WI38 (cell line): ENCODE measurements around the gene TLCD3A.

Experiments
- H3K4me3 ChIP-seq: 2 replicates; pipeline ENCODE4 v1.5.1; 2011; ENCODE audit warnings: low read depth, mild to moderate bottlenecking, control low read depth, low read length
- CTCF ChIP-seq: IDR thresholded peaks from 2 replicates; pipeline ENCODE4 v1.5.1; 2012; ENCODE audit warnings: low read depth, mild to moderate bottlenecking, control low read depth, low read length

TLCD3A gene

GRCh38 chr17:732067-732901 is at the start of gene TLCD3A:
TSS of gene TLCD3A (plus strand) at chr17:732596. CDS start at chr17:732648, 52 bp downstream.
- peak within 1 kb of the TSS; percentile 71 for H3K4me3 ChIP-seq
- no peak for TF ChIP-seq CTCF

- no peak for TF ChIP-seq CTCF
- no peak overlapping the region for H3K4me3 ChIP-seq
Observed at GRCh38 chr17:683040-683439, 49.4 kb upstream of the TLCD3A start.

GRCh38 chr17:683499-684254 is 48.7 kb upstream of the TLCD3A start:
- H3K4me3 ChIP-seq = no peak overlapping the region
- TF ChIP-seq CTCF = no peak

GRCh38 chr17:685006-685405 is 47.4 kb upstream of the TLCD3A start:
- no peak for TF ChIP-seq CTCF
- H3K4me3 ChIP-seq = no peak overlapping the region

- H3K4me3 ChIP-seq = no peak overlapping the region
- TF ChIP-seq CTCF = 0 out of 2 replicates have a peak, but pooled peaks have one; percentile 7
Observed at GRCh38 chr17:688100-688989, 44.1 kb upstream of the TLCD3A start.

GRCh38 chr17:689556-690275 is 42.7 kb upstream of the TLCD3A start:
- no peak overlapping the region for H3K4me3 ChIP-seq
- no peak for TF ChIP-seq CTCF
